ENCODE measurements around the gene ZNF497. TPM values are rescaled to one million over a fixed set of nuclear protein-coding genes. Genes with fewer than 3 reads are reported as not detected.

The ZNF497 gene
- total and polyA plus RNA-seq, 10 donors = 0.44 to 3.0 (median 1.0) TPM

DNA sequence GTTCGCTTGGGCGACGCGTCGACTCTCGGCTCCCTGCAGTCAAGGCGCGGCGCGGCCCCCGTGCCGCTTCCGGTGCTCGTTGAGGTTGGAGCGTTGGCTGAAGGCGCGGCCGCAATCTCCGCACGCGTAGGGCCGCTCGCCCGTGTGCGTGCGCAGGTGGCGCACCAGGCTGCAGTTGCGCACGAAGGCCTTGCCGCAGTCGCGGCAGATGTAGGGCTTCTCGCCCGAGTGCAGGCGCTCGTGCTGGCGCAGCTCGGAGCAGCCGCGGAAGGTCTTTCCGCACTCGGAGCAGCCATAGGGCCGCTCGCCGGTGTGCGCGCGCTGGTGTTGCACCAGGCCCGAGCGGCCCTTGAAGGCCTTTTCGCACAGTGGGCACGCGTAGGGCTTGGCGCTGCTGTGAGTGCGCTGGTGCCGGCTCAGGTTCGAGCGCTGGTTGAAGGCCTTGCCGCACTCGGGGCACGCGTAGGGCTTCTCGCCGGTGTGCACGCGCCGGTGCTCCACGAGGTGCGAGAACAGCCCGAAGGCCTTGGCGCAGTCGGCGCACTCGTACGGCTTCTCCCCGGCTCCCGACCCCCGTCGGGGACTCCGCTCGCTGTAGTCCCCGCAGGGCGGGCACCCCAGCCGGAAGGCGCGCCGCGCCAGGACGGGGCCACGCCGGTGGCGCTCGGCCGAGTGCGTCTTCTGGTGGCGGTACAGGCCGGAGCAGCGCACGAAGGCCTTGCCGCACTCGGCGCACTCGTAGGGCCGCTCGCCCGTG is 5.3 kb upstream of the ZNF497 start:
- TF ChIP-seq, protein P1, sequence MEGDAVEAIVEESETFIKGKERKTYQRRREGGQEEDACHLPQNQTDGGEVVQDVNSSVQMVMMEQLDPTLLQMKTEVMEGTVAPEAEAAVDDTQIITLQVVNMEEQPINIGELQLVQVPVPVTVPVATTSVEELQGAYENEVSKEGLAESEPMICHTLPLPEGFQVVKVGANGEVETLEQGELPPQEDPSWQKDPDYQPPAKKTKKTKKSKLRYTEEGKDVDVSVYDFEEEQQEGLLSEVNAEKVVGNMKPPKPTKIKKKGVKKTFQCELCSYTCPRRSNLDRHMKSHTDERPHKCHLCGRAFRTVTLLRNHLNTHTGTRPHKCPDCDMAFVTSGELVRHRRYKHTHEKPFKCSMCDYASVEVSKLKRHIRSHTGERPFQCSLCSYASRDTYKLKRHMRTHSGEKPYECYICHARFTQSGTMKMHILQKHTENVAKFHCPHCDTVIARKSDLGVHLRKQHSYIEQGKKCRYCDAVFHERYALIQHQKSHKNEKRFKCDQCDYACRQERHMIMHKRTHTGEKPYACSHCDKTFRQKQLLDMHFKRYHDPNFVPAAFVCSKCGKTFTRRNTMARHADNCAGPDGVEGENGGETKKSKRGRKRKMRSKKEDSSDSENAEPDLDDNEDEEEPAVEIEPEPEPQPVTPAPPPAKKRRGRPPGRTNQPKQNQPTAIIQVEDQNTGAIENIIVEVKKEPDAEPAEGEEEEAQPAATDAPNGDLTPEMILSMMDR (IDR thresholded peaks at IDR 0.05 in 8 of 11, conservative IDR thresholded peaks at IDR 0.05 in 3 of 11) = no peak
- TF ChIP-seq POLR2A (IDR thresholded peaks at IDR 0.05) (no peak), POLR2AphosphoS5 (IDR thresholded peaks at IDR 0.05) (no peak)
- no peak overlapping the region for H3K27ac ChIP-seq
- H3K27me3 ChIP-seq (replicated peaks in 1 of 7) = no peaks in the 10 kb centered on the region
- H3K4me1 ChIP-seq = peaks cover 0 to 20% (median 14%) of the 10 kb centered on the region in 6 donors
- H3K36me3 ChIP-seq = peaks cover 0 to 18% (median 0%) of the 10 kb centered on the region in 6 donors
- no peak for DNase-seq
- no peak overlapping the region for H3K4me3 ChIP-seq
- intact Hi-C loops (cut with DNase I; ENCODE audit: low total_unique reads) = no loop called here
- H3K9me3 ChIP-seq = no peaks in the 10 kb centered on the region
- WGBS, 5 donors = 77 to 92% (median 81%) methylated on average over 58 to 106 of the region's 106 CpGs

DNA sequence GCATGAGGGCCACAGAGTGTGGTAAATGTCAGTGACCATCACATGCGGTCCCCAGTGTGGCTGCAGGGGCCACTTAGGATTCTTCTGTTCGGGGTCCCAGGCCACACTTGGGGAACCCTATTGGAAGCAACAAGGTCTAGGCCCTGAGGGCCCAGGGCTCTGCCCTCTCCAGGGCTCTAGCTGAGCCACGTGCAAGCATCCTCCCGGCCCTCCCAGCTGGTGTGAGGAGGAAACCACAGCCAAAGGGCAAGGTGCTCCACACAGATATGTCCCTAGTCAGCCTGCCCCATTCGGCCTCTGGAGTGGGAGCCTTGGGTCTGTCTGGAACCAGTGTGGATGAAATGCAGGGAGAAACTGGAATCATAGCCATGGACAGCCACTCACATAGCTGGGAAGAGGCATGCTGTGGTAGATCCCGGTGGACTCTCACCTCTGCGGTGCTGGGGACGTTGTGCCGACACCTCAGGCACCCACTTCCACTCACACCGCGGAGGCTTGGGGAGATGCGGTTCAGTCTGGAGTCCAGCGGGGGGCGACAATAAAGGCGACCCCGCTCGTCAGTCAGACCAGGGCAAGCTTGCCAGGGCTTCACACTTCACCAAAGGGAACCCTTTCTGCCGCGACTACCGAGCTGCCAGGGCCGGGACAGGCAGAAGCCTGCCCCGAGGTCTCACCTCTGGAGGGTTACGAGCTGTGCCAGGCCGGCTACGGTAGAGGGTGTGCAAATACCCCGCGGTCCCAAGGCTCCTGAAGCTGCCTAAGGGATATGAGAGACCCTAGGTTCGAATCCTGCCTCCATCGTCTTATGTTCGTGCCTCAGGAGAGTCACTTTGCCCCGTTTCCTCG is 4.3 kb upstream of the ZNF497 start:
- WGBS, 5 donors = 89 to 93% (median 91%) methylated on average over 27 to 32 of the region's 32 CpGs
- Histone ChIP-seq H3K4me1 (peaks cover 2 to 26% (median 17%) of the 10 kb centered on the region in 6 donors), H3K36me3 (peaks cover 0 to 18% (median 0%) of the 10 kb centered on the region in 6 donors), H3K9me3 (no peaks in the 10 kb centered on the region), H3K27ac (no peak overlapping the region), H3K27me3 (replicated peaks in 1 of 7) (no peaks in the 10 kb centered on the region), H3K4me3 (no peak overlapping the region)
- intact Hi-C loops (cut with DNase I; ENCODE audit: low total_unique reads) = no loop called here
- DNase-seq = no peak
- no peak for TF ChIP-seq POLR2AphosphoS5 (IDR thresholded peaks at IDR 0.05)
- TF ChIP-seq POLR2A (IDR thresholded peaks at IDR 0.05) = no peak
- TF ChIP-seq, protein P1 (IDR thresholded peaks at IDR 0.05 in 8 of 11, conservative IDR thresholded peaks at IDR 0.05 in 3 of 11) = no peak

DNA sequence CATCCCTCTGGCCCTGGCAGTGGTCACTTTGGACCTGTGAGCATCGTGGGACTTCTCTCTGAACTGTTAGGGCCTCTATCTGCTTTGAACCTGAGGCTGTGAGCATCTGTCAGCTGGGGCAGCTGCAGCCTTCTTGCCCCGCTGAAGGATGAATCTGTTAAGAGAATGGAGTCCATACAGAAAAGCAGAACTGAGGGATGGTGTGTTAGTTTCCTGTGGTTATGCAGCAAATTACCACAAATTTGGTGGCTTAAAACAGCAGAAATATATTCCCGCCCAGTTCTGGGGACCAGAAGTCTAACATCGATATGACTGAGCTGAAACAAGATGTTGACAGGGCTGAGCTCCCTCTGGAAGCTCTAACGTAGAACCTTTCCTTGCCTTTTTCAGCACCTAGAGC is 1.6 kb upstream of the ZNF497 start:
- 26 to 42% (median 38%) methylated on average over 5 of the region's 5 CpGs for WGBS, 5 donors
- no peak overlapping the region for H3K4me3 ChIP-seq
- H3K9me3 ChIP-seq = no peaks in the 10 kb centered on the region
- TF ChIP-seq POLR2AphosphoS5 (IDR thresholded peaks at IDR 0.05) (no peak), POLR2A (IDR thresholded peaks at IDR 0.05) (no peak)
- TF ChIP-seq, protein P1 (IDR thresholded peaks at IDR 0.05 in 8 of 11, conservative IDR thresholded peaks at IDR 0.05 in 3 of 11) = no peak
- no peak for DNase-seq
- peaks cover 0 to 18% (median 0%) of the 10 kb centered on the region in 6 donors for H3K36me3 ChIP-seq
- H3K27ac ChIP-seq = no peak overlapping the region
- intact Hi-C loops (cut with DNase I; ENCODE audit: low total_unique reads) = no loop called here
- H3K4me1 ChIP-seq = peaks cover 5 to 36% (median 24%) of the 10 kb centered on the region in 6 donors
- no peaks in the 10 kb centered on the region for H3K27me3 ChIP-seq (replicated peaks in 1 of 7)

- H3K27me3 ChIP-seq (replicated peaks in 1 of 7) = peaks cover 0 to 9% (median 2%) of the 10 kb centered on the region in 7 donors
- no peak for TF ChIP-seq POLR2AphosphoS5 (IDR thresholded peaks at IDR 0.05)
- no peak for TF ChIP-seq POLR2A (IDR thresholded peaks at IDR 0.05)
- TF ChIP-seq, protein P1 (IDR thresholded peaks at IDR 0.05 in 8 of 11, conservative IDR thresholded peaks at IDR 0.05 in 3 of 11) = no peak
- WGBS, 5 donors = 3 to 6% (median 5%) methylated on average over 26 to 28 of the region's 28 CpGs
- H3K36me3 ChIP-seq = no peaks in the 10 kb centered on the region
- peak; percentile 87 for DNase-seq
- H3K4me1 ChIP-seq = peaks cover 13 to 46% (median 36%) of the 10 kb centered on the region in 6 donors
- H3K4me3 ChIP-seq = peak overlapping the region; percentile 60 to 95 (median 84)
- H3K9me3 ChIP-seq = no peaks in the 10 kb centered on the region
- intact Hi-C loops (cut with DNase I; ENCODE audit: low total_unique reads) = no loop called here
- H3K27ac ChIP-seq = peak overlapping the region; percentile 88 to 96 (median 92)
Observed at GRCh38 chr19:58361900-58362271, 665 bp downstream of the ZNF497 start.
